Epithelial cell of proximal tubule (primary cell): ENCODE data around the gene USP22. TPM values are rescaled to one million over a fixed set of nuclear protein-coding genes. Genes with fewer than 3 reads are reported as not detected.

Source experiments
- DNase-seq: peaks from one replicate; pipeline ENCODE4 v3.0.0-alpha.2; 2011; ENCODE audit warnings: low read depth
- H3K4me3 ChIP-seq: 2 replicates; pipeline ENCODE4 v1.5.1; 2011; ENCODE audit warnings: low read depth, mild to moderate bottlenecking, low read length
- CTCF ChIP-seq: conservative IDR thresholded peaks from 2 replicates; pipeline ENCODE4 v1.5.1; 2012; ENCODE audit warnings: low read depth, mild to moderate bottlenecking, low read length
- total RNA-seq: library from RNA; depleted of rRNA; stranded (reverse); fragments of >200 nt; gene quantifications from 2 replicates; pipeline ENCODE4 v1.2.3, GENCODE V29; 2015

The USP22 gene
- total RNA-seq, 1 donor from 2014 or later, result 158 TPM

GRCh38 chr17:21019976-21020586 lies 22.7 kb downstream of the USP22 start:
- peak; percentile 33 for TF ChIP-seq CTCF
- no peak for DNase-seq
- H3K4me3 ChIP-seq, result no peak overlapping the region

- H3K4me3 ChIP-seq, result no peak overlapping the region
- no peak for TF ChIP-seq CTCF
- DNase-seq, result no peak
Observed at GRCh38 chr17:21018894-21019293, 23.9 kb downstream of the USP22 start.

- H3K4me3 ChIP-seq, result no peak overlapping the region
- no peak for DNase-seq
- TF ChIP-seq CTCF, result no peak
Observed at GRCh38 chr17:21017861-21018260, 24.9 kb downstream of the USP22 start.

GRCh38 chr17:21017256-21017655 lies 25.6 kb downstream of the USP22 start:
- no peak for TF ChIP-seq CTCF
- H3K4me3 ChIP-seq, result no peak overlapping the region

GRCh38 chr17:21016826-21017225 lies 26.0 kb downstream of the USP22 start:
- DNase-seq, result no peak
- TF ChIP-seq CTCF, result no peak
- no peak overlapping the region for H3K4me3 ChIP-seq

More at GRCh38 chr17:21017256-21017655, 25.6 kb downstream of the USP22 start:
- no peak for DNase-seq

GRCh38 chr17:21015564-21015963 lies 27.2 kb downstream of the USP22 start:
- no peak overlapping the region for H3K4me3 ChIP-seq
- DNase-seq, result no peak
- no peak for TF ChIP-seq CTCF

- TF ChIP-seq CTCF, result no peak
- no peak overlapping the region for H3K4me3 ChIP-seq
- no peak for DNase-seq
Observed at GRCh38 chr17:21014498-21014897, 28.3 kb downstream of the USP22 start.
